CD4-positive, alpha-beta T cell treated with Interleukin-6 for 4 hours (primary cell): ENCODE results near the gene KCNE1.
"Not testable (repeated sequence)": the region's sequence is repeated elsewhere in the genome, so short reads cannot be mapped to it uniquely, and the experiment has no call there.

Experiments
- DNase-seq: peaks from one replicate; pipeline ENCODE4 v3.0.0-alpha.2; 2020; ENCODE audit warnings: mixed read lengths

The KCNE1 gene

GRCh38 chr21:34511787-34512455 is at the start of gene KCNE1:
KCNE1 (minus strand) TSS chr21:34512210; CDS start chr21:34449634, 62,576 bp downstream.
- no peak for DNase-seq

DNA sequence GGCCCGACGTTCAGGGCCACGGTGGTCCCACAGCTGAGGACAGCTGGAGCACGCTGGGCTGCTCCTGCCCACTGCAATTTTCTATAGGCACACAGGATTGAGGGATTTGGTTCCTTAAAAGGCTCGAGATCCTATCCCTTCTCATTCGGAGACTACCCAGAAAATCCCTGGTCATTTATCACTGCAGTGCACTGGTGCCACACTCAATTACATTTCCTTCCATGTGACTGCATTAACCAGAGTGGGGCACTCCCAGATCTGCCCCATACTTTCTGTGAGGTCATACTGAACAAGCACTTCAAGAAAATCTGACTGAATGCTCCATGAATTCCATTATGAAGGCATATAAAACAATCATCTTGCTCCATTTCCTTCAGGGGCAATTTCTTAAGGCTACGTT is 49.8 kb upstream of the KCNE1 start:
- DNase-seq: no peak

DNA sequence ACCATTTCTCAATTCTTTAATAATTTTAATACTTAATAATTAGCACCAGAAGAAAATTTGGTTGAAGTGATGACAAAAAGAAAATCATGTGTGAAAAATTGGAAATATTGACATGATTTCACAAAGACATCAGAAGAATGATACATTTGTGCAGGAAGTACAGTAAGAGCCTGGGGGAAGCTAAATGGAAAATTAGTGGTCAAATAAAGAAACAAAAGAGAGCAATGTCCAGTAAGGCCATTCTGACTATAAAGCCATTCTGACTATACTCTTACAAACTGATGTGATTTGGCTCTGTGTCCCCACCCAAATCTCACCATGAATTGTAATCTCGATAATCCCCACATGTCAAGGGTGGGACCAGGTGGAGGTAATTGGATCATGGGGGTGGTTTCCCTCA is 48.6 kb upstream of the KCNE1 start:
- DNase-seq: no peak

DNA sequence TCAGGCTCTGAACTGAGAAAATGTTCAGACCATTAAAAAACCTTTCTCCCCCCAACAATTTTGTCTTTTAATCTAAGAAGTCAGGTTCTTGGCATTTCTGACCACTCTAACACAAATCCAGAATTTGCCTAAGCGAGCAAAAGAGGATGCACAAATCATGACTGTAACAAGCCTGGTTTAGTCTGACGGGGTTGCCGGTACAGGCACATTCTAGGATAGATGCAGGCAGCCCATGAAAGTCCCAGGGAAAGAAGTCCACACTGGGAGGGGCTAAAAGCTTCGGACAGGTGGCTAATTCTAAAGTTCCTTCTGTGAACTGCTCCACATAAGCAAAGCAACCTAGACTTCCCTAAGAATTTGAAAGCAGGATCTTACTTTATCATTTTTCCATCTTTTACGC is 48.0 kb upstream of the KCNE1 start:
- DNase-seq: no peak

- DNase-seq: no peak
Measured at GRCh38 chr21:34559089-34559631, 47.1 kb upstream of the KCNE1 start.

DNA sequence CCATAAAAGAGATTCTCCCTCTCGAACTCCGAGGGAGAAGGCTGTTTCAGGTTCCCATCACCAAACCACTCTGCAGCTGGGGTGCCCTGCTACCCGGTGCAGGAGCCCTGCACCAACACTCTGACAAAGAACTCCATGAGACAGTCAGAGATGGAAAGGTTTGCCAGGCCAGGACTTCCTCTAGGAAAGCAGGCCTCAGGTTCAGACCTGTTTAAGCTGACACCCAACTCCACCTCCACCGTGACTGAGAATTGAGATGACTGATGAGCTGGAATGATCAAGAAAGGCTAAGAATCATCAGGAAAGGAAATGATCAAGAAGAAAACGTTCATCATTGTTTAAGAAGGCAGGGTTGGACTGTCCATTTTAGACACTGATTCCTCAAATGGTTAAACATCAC is 46.2 kb upstream of the KCNE1 start:
- no peak for DNase-seq

- DNase-seq: no peak
Measured at GRCh38 chr21:34557261-34557660, 45.3 kb upstream of the KCNE1 start.

- DNase-seq: not testable (repeated sequence)
Measured at GRCh38 chr21:34554670-34555069, 42.7 kb upstream of the KCNE1 start.

- DNase-seq: no peak
Measured at GRCh38 chr21:34554227-34554626, 42.2 kb upstream of the KCNE1 start.

- no peak for DNase-seq
Measured at GRCh38 chr21:34553151-34553952, 41.3 kb upstream of the KCNE1 start.

DNA sequence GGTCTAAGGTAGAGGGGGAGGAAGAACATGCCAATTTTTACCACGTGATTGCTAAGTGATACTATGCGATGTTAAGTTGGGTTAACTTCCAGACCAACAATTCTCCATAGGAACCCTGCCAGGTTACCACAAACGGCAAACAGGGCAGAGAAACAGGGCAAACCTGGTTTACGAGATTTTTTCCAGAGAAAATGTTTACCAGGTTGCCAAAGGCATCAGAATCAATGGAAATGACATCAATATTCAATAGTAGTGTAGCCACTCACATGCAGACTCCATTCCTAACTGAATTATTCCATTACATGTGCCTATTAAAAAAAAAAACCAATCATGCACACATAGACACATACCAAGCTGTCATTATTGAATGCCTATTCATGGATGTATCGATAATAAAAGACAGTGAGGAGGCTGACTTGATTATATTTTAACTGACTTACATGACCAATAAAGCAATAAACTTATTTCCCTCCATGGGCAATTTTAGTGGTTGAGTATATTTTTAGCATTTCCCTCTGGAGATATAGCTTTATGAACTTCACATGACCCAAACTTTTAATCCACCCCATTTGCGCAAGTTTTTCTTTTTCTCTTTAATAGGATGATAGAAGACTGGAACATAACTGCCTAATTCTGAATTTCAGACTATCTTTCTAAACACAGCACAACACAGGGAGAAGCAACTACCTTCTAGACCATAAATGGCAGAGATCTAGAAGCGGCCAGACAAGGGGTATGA is 40.5 kb upstream of the KCNE1 start:
- no peak for DNase-seq

- DNase-seq: no peak
Measured at GRCh38 chr21:34550182-34550799, 38.3 kb upstream of the KCNE1 start.

GRCh38 chr21:34548781-34549376 is 36.9 kb upstream of the KCNE1 start:
- no peak for DNase-seq

DNA sequence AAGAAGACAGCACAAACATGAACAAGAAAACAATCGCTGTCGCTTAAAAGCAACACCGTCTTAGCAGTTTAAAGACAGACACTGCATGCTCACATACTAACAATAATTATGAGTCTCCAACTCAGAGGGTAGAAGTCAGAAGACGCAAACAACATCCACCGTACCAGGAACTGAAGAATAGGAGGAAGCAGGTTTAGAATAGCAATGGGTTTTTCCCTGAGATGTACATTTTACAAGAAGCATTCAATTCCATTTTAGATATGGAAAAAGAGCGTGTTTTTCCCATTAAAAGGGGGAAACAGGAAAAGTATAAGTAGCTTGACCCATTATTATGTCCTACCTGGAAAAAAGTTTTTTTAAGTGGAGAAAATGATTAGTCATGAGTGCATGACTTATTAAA is 34.5 kb upstream of the KCNE1 start:
- DNase-seq: no peak

- no peak for DNase-seq
Measured at GRCh38 chr21:34545079-34545884, 33.3 kb upstream of the KCNE1 start.

GRCh38 chr21:34544032-34544496 is 32.1 kb upstream of the KCNE1 start:
- DNase-seq: peak; percentile 39

DNA sequence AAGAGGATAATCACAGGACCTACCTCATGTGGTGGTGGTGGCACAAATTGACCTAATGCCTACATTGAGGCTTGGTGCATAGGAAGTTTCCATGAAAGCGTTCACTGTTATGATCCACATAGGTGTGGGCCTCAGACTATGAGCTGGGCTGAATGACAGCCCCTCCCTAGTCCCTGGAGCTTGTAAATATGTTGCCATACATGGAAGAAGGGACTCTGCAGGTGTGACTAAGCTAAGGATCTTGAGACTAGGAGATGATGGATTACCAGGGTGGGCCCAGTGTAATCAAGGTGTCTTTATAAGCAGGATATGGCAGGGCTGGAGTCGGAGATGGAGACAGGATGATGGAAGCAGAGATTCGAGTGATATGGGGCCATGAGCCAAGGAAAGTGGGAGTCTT is 31.0 kb upstream of the KCNE1 start:
- no peak for DNase-seq

DNA sequence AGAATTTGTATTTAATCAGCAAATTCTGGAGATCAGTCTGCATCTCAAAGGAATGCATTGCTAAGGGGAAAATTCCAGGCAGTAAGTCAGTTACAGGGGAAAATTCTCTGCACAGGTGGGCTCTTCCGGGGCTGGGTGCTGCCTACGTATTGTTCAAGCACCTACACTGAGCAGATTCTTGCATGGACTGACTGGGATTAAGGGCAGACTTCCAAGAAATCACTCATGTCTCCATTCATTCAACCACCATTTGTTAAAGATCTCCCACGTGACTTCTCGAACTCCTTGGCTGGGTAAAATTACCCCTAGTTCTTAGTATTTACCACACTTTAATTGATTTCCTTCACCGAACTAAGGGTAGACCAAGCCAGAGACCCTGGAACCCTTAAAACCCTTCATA is 28.2 kb upstream of the KCNE1 start:
- no peak for DNase-seq

DNA sequence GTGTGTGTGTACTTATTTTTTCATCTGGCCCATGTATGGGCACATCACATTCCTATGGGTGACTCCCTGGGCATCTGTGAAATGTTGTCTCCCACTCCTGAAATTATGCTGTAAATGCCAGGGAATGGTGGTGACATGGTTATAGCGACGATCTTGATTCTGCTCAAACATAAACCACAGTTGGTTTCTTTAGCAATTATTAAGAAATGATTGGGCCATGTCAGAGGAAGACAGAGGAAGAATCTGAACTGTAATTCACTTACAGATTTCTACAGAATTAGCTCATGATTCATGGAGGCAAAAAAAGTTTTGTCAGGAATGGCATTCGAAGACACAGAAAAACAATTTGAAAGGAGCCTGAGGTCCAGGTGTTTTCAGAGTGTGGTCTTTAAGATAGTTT is 25.8 kb upstream of the KCNE1 start:
- DNase-seq: no peak

DNA sequence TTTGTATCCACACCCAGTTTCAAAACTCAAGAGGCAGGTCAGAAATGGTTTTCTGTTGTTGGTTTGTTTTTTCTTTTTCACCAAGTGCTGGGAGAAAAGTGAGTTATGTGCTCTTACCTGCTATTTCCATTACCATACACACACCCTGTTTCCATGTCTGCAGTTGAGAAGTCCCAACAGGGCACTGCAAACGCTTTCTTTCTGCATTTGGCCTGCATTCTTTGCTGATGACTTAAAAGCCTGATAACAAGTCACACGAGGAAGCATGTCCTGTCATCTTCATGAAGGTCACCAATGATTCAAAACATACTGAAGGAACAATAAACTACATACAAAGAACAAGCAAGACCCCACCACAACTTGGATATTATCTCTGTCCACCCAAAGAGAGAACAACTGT is 24.8 kb upstream of the KCNE1 start:
- no peak for DNase-seq

DNA sequence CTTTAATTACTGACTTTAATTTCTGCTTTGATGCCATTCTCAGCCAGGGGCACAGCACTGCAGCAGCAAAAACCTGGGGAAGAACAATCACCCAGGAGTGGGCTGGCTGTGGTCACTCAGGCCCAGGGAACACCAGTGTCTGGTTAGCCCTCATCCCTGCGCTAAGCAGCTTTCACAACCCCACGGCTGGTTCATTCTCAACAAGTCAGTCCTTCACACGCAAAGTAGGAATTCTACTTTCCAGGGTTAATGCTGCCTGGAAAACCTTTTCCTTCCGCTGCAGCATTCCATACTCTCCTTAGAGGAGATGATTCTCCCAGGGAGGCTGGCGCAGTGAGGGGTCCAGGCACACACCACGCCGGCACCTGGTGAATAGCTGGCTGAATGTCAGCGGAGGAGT is 24.3 kb upstream of the KCNE1 start:
- DNase-seq: no peak

- no peak for DNase-seq
Measured at GRCh38 chr21:34535886-34536285, 23.9 kb upstream of the KCNE1 start.
